DND-41 (cell line): ENCODE measurements around the gene NPHP4.

Experiments
- ATAC-seq: fragments of 200-7000 bp; cut with Tn5 transposase; 3 replicates; pipeline ENCODE4 v1.9.1; 2021; ENCODE audit warnings: low read depth; ENCODE audit not compliant: insufficient read depth
- DNase-seq: peaks from one replicate; pipeline ENCODE4 v3.0.0-alpha.2; 2020
- H2AFZ ChIP-seq: 2 replicates; pipeline ENCODE4 v1.6.0; 2012; ENCODE audit warnings: low read depth, low read length
- H3K27ac ChIP-seq: 2 replicates; pipeline ENCODE4 v1.5.1; 2012; ENCODE audit warnings: low read length, inconsistent platforms
- H3K27me3 ChIP-seq: fragments of 200-600 bp; sonication (generic); 2 replicates; pipeline ENCODE4 v1.6.0; 2012; ENCODE audit warnings: low read length, mild to moderate bottlenecking, inconsistent platforms; ENCODE audit not compliant: insufficient read depth, poor library complexity
- H3K36me3 ChIP-seq: 2 replicates; pipeline ENCODE4 v1.5.1; 2012; ENCODE audit warnings: low read length, inconsistent platforms; ENCODE audit not compliant: insufficient read depth
- H3K4me1 ChIP-seq: 2 replicates; pipeline ENCODE4 v1.5.1; 2012; ENCODE audit warnings: mild to moderate bottlenecking, low read length; ENCODE audit not compliant: insufficient read depth
- H3K4me2 ChIP-seq: 2 replicates; pipeline ENCODE4 v1.6.0; 2012; ENCODE audit warnings: mild to moderate bottlenecking, moderate library complexity, low read length, inconsistent platforms; ENCODE audit not compliant: insufficient read depth
- H3K4me3 ChIP-seq, 2 experiments: fragments of 200-600 bp in 1 of 2; shearing (Covaris generic) in 1 of 2; 2 replicates each; pipeline ENCODE4 v1.5.1; 2012 to 2016; ENCODE audit warnings: inconsistent platforms in 2 of 2, low read length in 2 of 2, mild to moderate bottlenecking in 2 of 2, low read depth in 1 of 2, moderate library complexity in 1 of 2
- H3K79me2 ChIP-seq: 2 replicates; pipeline ENCODE4 v1.6.0; 2012; ENCODE audit warnings: low read length, inconsistent platforms; ENCODE audit not compliant: insufficient read depth
- H3K9ac ChIP-seq: 2 replicates; pipeline ENCODE4 v1.6.0; 2012; ENCODE audit warnings: low read depth, mild to moderate bottlenecking, inconsistent platforms, low read length, moderate library complexity
- H3K9me3 ChIP-seq: 2 replicates; pipeline ENCODE4 v1.5.1; 2012; ENCODE audit warnings: low read length, moderate library complexity, mild to moderate bottlenecking, inconsistent platforms; ENCODE audit not compliant: insufficient read depth, severe bottlenecking
- H4K20me1 ChIP-seq: 2 replicates; pipeline ENCODE4 v1.6.0; 2012; ENCODE audit warnings: low read length; ENCODE audit not compliant: insufficient read depth
- EZH2 ChIP-seq: IDR thresholded peaks from 3 replicates; pipeline ENCODE4 v1.6.1; 2012; ENCODE audit warnings: borderline replicate concordance, low read depth, mild to moderate bottlenecking, moderate library complexity, low read length, inconsistent platforms; ENCODE audit not compliant: severe bottlenecking
- TF ChIP-seq, protein P1 (sequence below): IDR thresholded peaks from 2 replicates; pipeline ENCODE4 v1.5.1; 2012; ENCODE audit warnings: borderline replicate concordance, low read length, moderate library complexity, mild to moderate bottlenecking; ENCODE audit not compliant: poor library complexity, severe bottlenecking; ENCODE audit errors: extremely low read depth

The NPHP4 gene

GRCh38 chr1:5821540-5822176, 170.6 kb downstream of the NPHP4 start:
- Histone ChIP-seq H3K27me3 (no peaks in the 10 kb centered on the region), H2AFZ (no peak overlapping the region), H3K4me3 (no peak overlapping the region), H3K79me2 (no peaks in the 10 kb centered on the region), H3K36me3 (no peaks in the 10 kb centered on the region), H3K9ac (no peak overlapping the region), H3K9me3 (peaks cover 3% of the 10 kb centered on the region), H3K4me2 (no peak overlapping the region), H3K27ac (no peak overlapping the region), H3K4me1 (no peaks in the 10 kb centered on the region), H4K20me1 (no peaks in the 10 kb centered on the region)
- DNase-seq (no peak), ATAC-seq (no peak)
- TF ChIP-seq, protein P1, sequence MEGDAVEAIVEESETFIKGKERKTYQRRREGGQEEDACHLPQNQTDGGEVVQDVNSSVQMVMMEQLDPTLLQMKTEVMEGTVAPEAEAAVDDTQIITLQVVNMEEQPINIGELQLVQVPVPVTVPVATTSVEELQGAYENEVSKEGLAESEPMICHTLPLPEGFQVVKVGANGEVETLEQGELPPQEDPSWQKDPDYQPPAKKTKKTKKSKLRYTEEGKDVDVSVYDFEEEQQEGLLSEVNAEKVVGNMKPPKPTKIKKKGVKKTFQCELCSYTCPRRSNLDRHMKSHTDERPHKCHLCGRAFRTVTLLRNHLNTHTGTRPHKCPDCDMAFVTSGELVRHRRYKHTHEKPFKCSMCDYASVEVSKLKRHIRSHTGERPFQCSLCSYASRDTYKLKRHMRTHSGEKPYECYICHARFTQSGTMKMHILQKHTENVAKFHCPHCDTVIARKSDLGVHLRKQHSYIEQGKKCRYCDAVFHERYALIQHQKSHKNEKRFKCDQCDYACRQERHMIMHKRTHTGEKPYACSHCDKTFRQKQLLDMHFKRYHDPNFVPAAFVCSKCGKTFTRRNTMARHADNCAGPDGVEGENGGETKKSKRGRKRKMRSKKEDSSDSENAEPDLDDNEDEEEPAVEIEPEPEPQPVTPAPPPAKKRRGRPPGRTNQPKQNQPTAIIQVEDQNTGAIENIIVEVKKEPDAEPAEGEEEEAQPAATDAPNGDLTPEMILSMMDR, result no peak
- TF ChIP-seq EZH2, result no peak

DNA sequence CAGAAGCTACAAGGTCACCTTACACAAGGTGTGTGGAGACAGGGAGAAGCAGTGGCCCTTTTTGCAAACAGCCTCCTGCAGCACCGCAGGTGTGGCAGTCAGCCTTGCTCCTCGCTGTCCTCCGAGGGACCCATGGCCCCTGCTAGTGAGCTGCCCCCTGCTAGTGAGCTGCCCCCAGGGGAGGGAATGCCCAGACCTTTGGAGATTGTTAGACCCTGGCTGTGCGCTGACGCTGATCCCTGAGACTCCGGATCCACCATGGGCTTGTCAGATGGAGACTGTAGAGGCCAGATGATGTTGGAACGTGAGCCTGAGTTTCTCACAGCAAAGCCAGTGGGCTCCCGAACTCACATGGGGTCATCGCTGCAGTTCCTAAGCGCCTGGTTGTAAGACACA, 172.2 kb downstream of the NPHP4 start:
- TF ChIP-seq, protein P1, result no peak
- TF ChIP-seq EZH2, result no peak
- Histone ChIP-seq H3K9ac (no peak overlapping the region), H3K9me3 (peaks cover 3% of the 10 kb centered on the region), H2AFZ (no peak overlapping the region), H3K4me1 (no peaks in the 10 kb centered on the region), H3K4me3 (no peak overlapping the region), H3K4me2 (no peak overlapping the region), H3K27me3 (no peaks in the 10 kb centered on the region), H3K79me2 (no peaks in the 10 kb centered on the region), H3K27ac (no peak overlapping the region), H4K20me1 (no peaks in the 10 kb centered on the region), H3K36me3 (no peaks in the 10 kb centered on the region)
- no peak for DNase-seq
- no peak for ATAC-seq

- Histone ChIP-seq H3K9ac (no peak overlapping the region), H3K4me1 (no peaks in the 10 kb centered on the region), H3K36me3 (no peaks in the 10 kb centered on the region), H3K79me2 (no peaks in the 10 kb centered on the region), H3K4me3 (no peak overlapping the region), H4K20me1 (no peaks in the 10 kb centered on the region), H3K9me3 (peaks cover 3% of the 10 kb centered on the region), H3K27me3 (no peaks in the 10 kb centered on the region), H2AFZ (no peak overlapping the region), H3K27ac (no peak overlapping the region), H3K4me2 (no peak overlapping the region)
- no peak for DNase-seq
- ATAC-seq, result no peak
- TF ChIP-seq EZH2, result no peak
- TF ChIP-seq, protein P1, result no peak
These were observed 172.7 kb downstream of the NPHP4 start for GRCh38 chr1:5819391-5820025.
